Tibial artery (tissue), 4 donors: ENCODE data around the gene MITF.

Source experiments
- DNase-seq, 2 donors: peaks; one replicate each; pipeline ENCODE4 v3.0.0-alpha.2; 2019
- H3K27ac ChIP-seq, 2 donors: fragments of 200-600 bp; sonication (generic) in 1 of 2; 1 replicate in 1 of 2; 2 replicates in 1 of 2; pipeline ENCODE4 v1.5.1; 2018 to 2019; ENCODE audit warnings: mild to moderate bottlenecking in 1 of 2
- H3K27me3 ChIP-seq, 2 donors: fragments of 200-600 bp; sonication (generic) in 1 of 2; one replicate each; pipeline versions ENCODE4 v1.5.1 to v1.6.0; 2016 to 2019
- H3K36me3 ChIP-seq, 3 donors: fragments of 200-600 bp; sonication (generic) in 2 of 3; one replicate each; pipeline ENCODE4 v1.5.1; 2016 to 2019; ENCODE audit warnings: mild to moderate bottlenecking in 2 of 3
- H3K4me1 ChIP-seq, 4 donors: fragments of 200-600 bp; sonication (generic) in 2 of 4; 1 replicate in 3 of 4; 2 replicates in 1 of 4; pipeline ENCODE4 v1.5.1; 2016 to 2019
- H3K4me3 ChIP-seq, 2 donors: fragments of 200-600 bp; sonication (generic) in 1 of 2; 1 replicate in 1 of 2; 2 replicates in 1 of 2; pipeline ENCODE4 v1.5.1; 2018 to 2019; ENCODE audit warnings: mild to moderate bottlenecking in 2 of 2
- H3K9me3 ChIP-seq, 3 donors: fragments of 200-600 bp; sonication (generic) in 1 of 3; one replicate each; pipeline ENCODE4 v1.5.1; 2016 to 2019
- CTCF ChIP-seq, 2 experiments: fragments of 200-600 bp in 1 of 2; fragments of 450-650 bp in 1 of 2; IDR thresholded peaks; one replicate each; pipeline ENCODE4 v1.5.1; 2017 to 2019; ENCODE audit warnings: antibody characterized with exemption in 2 of 2, mild to moderate bottlenecking in 1 of 2, moderate library complexity in 1 of 2
- intact Hi-C: fragments of 100-400 bp; cut with DNase I; formaldehyde crosslinking; loops from one replicate; pipeline ENCODE4 v1.15.0; 2023; ENCODE audit warnings: low total_unique reads

MITF gene

DNA sequence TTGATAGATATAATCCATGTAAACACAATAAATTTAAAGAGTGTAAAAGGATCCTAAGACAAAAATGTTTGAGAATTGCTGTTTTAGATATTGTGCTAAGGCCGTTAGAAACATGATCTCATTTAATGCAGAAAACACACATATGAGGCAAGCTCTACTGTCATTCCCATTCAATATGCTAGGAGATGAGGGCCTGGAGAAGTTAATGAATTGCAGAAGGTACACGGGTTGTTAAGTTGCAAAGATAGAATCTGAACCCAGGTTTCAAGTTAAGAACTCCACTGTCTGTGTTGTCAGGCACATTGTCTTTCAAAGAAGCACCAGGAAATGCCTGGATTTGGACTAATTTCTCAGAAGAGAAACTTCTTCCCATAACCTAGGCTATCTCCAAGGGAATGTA lies 195.1 kb downstream of the MITF start:
- H3K36me3 ChIP-seq: no peaks in the 10 kb centered on the region
- no peaks in the 10 kb centered on the region for H3K4me1 ChIP-seq
- H3K27ac ChIP-seq: no peak overlapping the region
- H3K27me3 ChIP-seq: no peaks in the 10 kb centered on the region
- intact Hi-C loops: no loop called here
- DNase-seq: no peak
- no peak for TF ChIP-seq CTCF (IDR thresholded peaks at IDR 0.05)
- no peak overlapping the region for H3K4me3 ChIP-seq
- no peaks in the 10 kb centered on the region for H3K9me3 ChIP-seq

- H3K27ac ChIP-seq: no peak overlapping the region
- H3K27me3 ChIP-seq: no peaks in the 10 kb centered on the region
- H3K4me3 ChIP-seq: no peak overlapping the region
- TF ChIP-seq CTCF (IDR thresholded peaks at IDR 0.05): no peak
- no peaks in the 10 kb centered on the region for H3K4me1 ChIP-seq
- no peaks in the 10 kb centered on the region for H3K9me3 ChIP-seq
- intact Hi-C loops: no loop called here
- no peaks in the 10 kb centered on the region for H3K36me3 ChIP-seq
- DNase-seq: no peak
Observed at GRCh38 chr3:69936266-69936665, 197.0 kb downstream of the MITF start.

DNA sequence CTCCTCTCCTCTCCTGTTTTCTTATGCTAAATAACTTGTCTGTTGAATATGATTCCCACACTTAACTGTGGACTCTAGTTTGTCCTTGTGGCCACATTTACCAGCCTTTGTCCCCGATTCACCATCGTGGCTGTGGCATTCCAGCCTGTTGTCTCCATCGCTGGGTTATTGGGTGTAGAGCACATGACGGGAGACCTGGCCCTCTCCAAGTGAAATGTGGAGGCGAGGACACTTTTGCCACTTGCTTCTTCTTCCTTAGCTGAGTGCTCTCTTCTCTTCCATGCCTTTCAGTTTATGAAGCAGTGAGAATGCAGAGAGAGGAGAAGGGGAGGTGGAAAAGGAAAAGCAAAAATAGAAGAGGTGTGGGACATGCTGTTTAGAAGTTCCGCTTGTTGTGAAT lies 198.8 kb downstream of the MITF start:
- no peak for TF ChIP-seq CTCF (IDR thresholded peaks at IDR 0.05)
- no peak for DNase-seq
- Histone ChIP-seq H3K4me3 (no peak overlapping the region), H3K27me3 (no peaks in the 10 kb centered on the region), H3K9me3 (no peaks in the 10 kb centered on the region), H3K36me3 (no peaks in the 10 kb centered on the region), H3K27ac (no peak overlapping the region), H3K4me1 (no peaks in the 10 kb centered on the region)
- intact Hi-C loops: no loop called here

GRCh38 chr3:69938931-69939330 lies 199.7 kb downstream of the MITF start:
- no peaks in the 10 kb centered on the region for H3K9me3 ChIP-seq
- no peaks in the 10 kb centered on the region for H3K27me3 ChIP-seq
- no peak overlapping the region for H3K27ac ChIP-seq
- no peak for DNase-seq
- TF ChIP-seq CTCF (IDR thresholded peaks at IDR 0.05): no peak
- intact Hi-C loops: no loop called here
- H3K4me3 ChIP-seq: no peak overlapping the region
- H3K4me1 ChIP-seq: no peaks in the 10 kb centered on the region
- no peaks in the 10 kb centered on the region for H3K36me3 ChIP-seq

GRCh38 chr3:69941037-69941436 lies 201.8 kb downstream of the MITF start:
- H3K9me3 ChIP-seq: no peaks in the 10 kb centered on the region
- TF ChIP-seq CTCF (IDR thresholded peaks at IDR 0.05): no peak
- H3K4me1 ChIP-seq: no peaks in the 10 kb centered on the region
- H3K27ac ChIP-seq: no peak overlapping the region
- no peaks in the 10 kb centered on the region for H3K27me3 ChIP-seq
- no peak for DNase-seq
- no peak overlapping the region for H3K4me3 ChIP-seq
- peaks cover 0 to 8% (median 0%) of the 10 kb centered on the region in 3 donors for H3K36me3 ChIP-seq
- intact Hi-C loops: no loop called here
